ENCODE results near the gene WAPL. TPM values are rescaled to one million over a fixed set of nuclear protein-coding genes. Genes with fewer than 3 reads are reported as not detected.

WAPL gene
- total and polyA plus RNA-seq, 2 donors (not counting 1 experiment from before 2014, with no cell fraction given): 8.3 to 42.8 TPM

GRCh38 chr10:86509145-86509544, 12.4 kb downstream of the WAPL start:
- H3K4me1 Mint-ChIP-seq: peaks cover 27% of the 10 kb centered on the region
- Histone ChIP-seq H3K36me3 (replicated peaks in 1 of 2; ENCODE audit: control extremely low read depth in 1 of 2, control insufficient read depth in 1 of 2, extremely low read depth in 1 of 2, insufficient read depth in 2 of 2, low read length in 1 of 2) (peaks cover 0 to 32% of the 10 kb centered on the region in 2 experiments), H4K20me1 (ENCODE audit: control insufficient read depth, insufficient read depth, low read length, poor library complexity, severe bottlenecking) (peaks cover 98% of the 10 kb centered on the region), H2AFZ (ENCODE audit: insufficient read depth, low read depth, low read length, poor library complexity, severe bottlenecking) (no peak overlapping the region), H3K27me3 (replicated peaks in 1 of 4; ENCODE audit: control extremely low read depth in 1 of 4, control insufficient read depth in 3 of 4, insufficient read depth in 4 of 4, low read length in 3 of 4) (no peaks in the 10 kb centered on the region), H3K4me2 (replicated peaks; ENCODE audit: low read depth, low read length, poor library complexity, severe bottlenecking) (no peak overlapping the region), H3K4me3 (ENCODE audit: control extremely low read depth in 1 of 5, extremely low read depth in 1 of 5, insufficient read depth in 1 of 5, low read depth in 2 of 5, low read length in 4 of 5) (no peak overlapping the region), H3K4me1 (ENCODE audit: control insufficient read depth in 2 of 2, insufficient read depth in 2 of 2, low read length in 2 of 2) (peaks cover 6 to 9% of the 10 kb centered on the region in 2 donors), H3K9me3 (ENCODE audit: control extremely low read depth in 1 of 3, control insufficient read depth in 2 of 3, insufficient read depth in 1 of 3, low read length in 2 of 3) (no peaks in the 10 kb centered on the region), H3K79me2 (ENCODE audit: control insufficient read depth, insufficient read depth, low read length) (peaks cover 97% of the 10 kb centered on the region), H3K9ac (ENCODE audit: low read length) (no peak overlapping the region), H3K27ac (ENCODE audit: low read length in 2 of 2) (no peak overlapping the region)
- ChIA-PET CTCF (interaction anchor here (1.5 kb wide), 1 partner anchor 109 kb away, joined by 4 read pairs; no protein-coding TSS in a partner anchor), POLR2A (no interaction called here)
- H3K9me3 Mint-ChIP-seq (ENCODE audit: insufficient read depth): no peaks in the 10 kb centered on the region
- intact Hi-C loops (cut with micrococcal nuclease): no loop called here
- no peaks in the 10 kb centered on the region for H3K27me3 Mint-ChIP-seq
- TF ChIP-seq CTCF (IDR thresholded peaks at IDR 0.05) (no peak), EZH2 (IDR thresholded peaks at IDR 0.05; ENCODE audit: borderline replicate concordance, insufficient read depth, low read depth, low read length, poor library complexity, severe bottlenecking) (no peak)
- no peak overlapping the region for H3K4me3 Mint-ChIP-seq
- H3K27ac Mint-ChIP-seq: no peak overlapping the region
- WGBS (ENCODE audit: insufficient coverage): 100% methylated on average over 2 of the region's 3 CpGs
- DNase-seq: no peak
- ATAC-seq (ENCODE audit: low read depth): no peak

GRCh38 chr10:86508217-86508616, 13.4 kb downstream of the WAPL start:
- ChIA-PET CTCF (interaction anchor here (0.6 to 1.5 kb wide), 3 partner anchors 11 to 108 kb away, joined by 3 to 4 read pairs (median 3); no protein-coding TSS in a partner anchor), POLR2A (interaction anchor here (0.7 to 0.9 kb wide), 2 partner anchors 14 to 474 kb away, joined by 3 to 8 read pairs; partner anchors contain the start of gene WAPL)
- no peak overlapping the region for H3K9ac ChIP-seq (ENCODE audit: low read length)
- H3K9me3 ChIP-seq (ENCODE audit: control extremely low read depth in 1 of 3, control insufficient read depth in 2 of 3, insufficient read depth in 1 of 3, low read length in 2 of 3): no peaks in the 10 kb centered on the region
- DNase-seq (no peak), ATAC-seq (ENCODE audit: low read depth) (no peak)
- H2AFZ ChIP-seq (ENCODE audit: insufficient read depth, low read depth, low read length, poor library complexity, severe bottlenecking): no peak overlapping the region
- H3K27me3 ChIP-seq (replicated peaks in 1 of 4; ENCODE audit: control extremely low read depth in 1 of 4, control insufficient read depth in 3 of 4, insufficient read depth in 4 of 4, low read length in 3 of 4): no peaks in the 10 kb centered on the region
- Mint-ChIP-seq H3K9me3 (ENCODE audit: insufficient read depth) (no peaks in the 10 kb centered on the region), H3K27me3 (no peaks in the 10 kb centered on the region), H3K4me3 (no peak overlapping the region), H3K27ac (no peak overlapping the region), H3K4me1 (peaks cover 21% of the 10 kb centered on the region)
- no peak overlapping the region for H3K4me2 ChIP-seq (replicated peaks; ENCODE audit: low read depth, low read length, poor library complexity, severe bottlenecking)
- peaks cover 0 to 26% of the 10 kb centered on the region in 2 experiments for H3K36me3 ChIP-seq (replicated peaks in 1 of 2; ENCODE audit: control extremely low read depth in 1 of 2, control insufficient read depth in 1 of 2, extremely low read depth in 1 of 2, insufficient read depth in 2 of 2, low read length in 1 of 2)
- 95% methylated on average over 6 of the region's 6 CpGs for WGBS (ENCODE audit: insufficient coverage)
- peaks cover 97% of the 10 kb centered on the region for H4K20me1 ChIP-seq (ENCODE audit: control insufficient read depth, insufficient read depth, low read length, poor library complexity, severe bottlenecking)
- H3K27ac ChIP-seq (ENCODE audit: low read length in 2 of 2): no peak overlapping the region
- intact Hi-C loops (cut with micrococcal nuclease): no loop called here
- H3K4me3 ChIP-seq (ENCODE audit: control extremely low read depth in 1 of 5, extremely low read depth in 1 of 5, insufficient read depth in 1 of 5, low read depth in 2 of 5, low read length in 4 of 5): no peak overlapping the region
- H3K4me1 ChIP-seq (ENCODE audit: control insufficient read depth in 2 of 2, insufficient read depth in 2 of 2, low read length in 2 of 2): peaks cover 6 to 9% of the 10 kb centered on the region in 2 donors
- TF ChIP-seq EZH2 (IDR thresholded peaks at IDR 0.05; ENCODE audit: borderline replicate concordance, insufficient read depth, low read depth, low read length, poor library complexity, severe bottlenecking): no peak
- no peak for TF ChIP-seq CTCF (IDR thresholded peaks at IDR 0.05)
- H3K79me2 ChIP-seq (ENCODE audit: control insufficient read depth, insufficient read depth, low read length): peaks cover 94% of the 10 kb centered on the region
